Pancreas (tissue), 10 donors: ENCODE measurements around the gene AACS. TPM values are rescaled to one million over a fixed set of nuclear protein-coding genes. Genes with fewer than 3 reads are reported as not detected.

ENCODE experiments used
- ATAC-seq, 4 donors: fragments of 200-7000 bp; cut with Tn5 transposase; one replicate each; pipeline versions ENCODE4 v1.8.0 to v1.9.1; 2020; ENCODE audit warnings: mild to moderate bottlenecking in 4 of 4, moderate library complexity in 4 of 4
- DNase-seq, 6 donors: peaks; one replicate each; pipeline ENCODE4 v3.0.0-alpha.2; 2020
- FAIRE-seq: peaks from 2 replicates; lab custom pipeline; 2012; peaks lifted over from hg19 to GRCh38; lab: Jason Lieb, UNC
- H3K27ac ChIP-seq, 4 donors: fragments of 200-600 bp; sonication (generic); 1 replicate in 3 of 4; 2 replicates in 1 of 4; pipeline versions ENCODE4 v1.5.0 to v1.8.0; 2020
- H3K27me3 ChIP-seq, 4 donors: fragments of 200-600 bp; one replicate each; pipeline ENCODE4 v1.8.0; 2021
- H3K36me3 ChIP-seq, 3 donors: fragments of 200-600 bp; sonication (generic) in 1 of 3; one replicate each; pipeline versions ENCODE4 v1.5.0 to v1.8.0; 2020 to 2021
- H3K4me1 ChIP-seq, 3 donors: fragments of 200-600 bp; one replicate each; pipeline ENCODE4 v1.8.0; 2021
- H3K4me3 ChIP-seq, 4 donors: fragments of 200-600 bp; sonication (generic) in 2 of 4; one replicate each; pipeline versions ENCODE4 v1.5.0 to v1.8.0; 2020 to 2021
- H3K9me3 ChIP-seq, 4 donors: fragments of 200-600 bp; one replicate each; pipeline ENCODE4 v1.8.0; 2021
- WGBS, 2 donors: extraction: QIAGEN DNeasy Blood & Tissue Kit; methylation state at CpG; one replicate each; pipeline ENCODE4 v1.1.7; 2013; 5-methylcytosine and 5-hydroxymethylcytosine counted together
- intact Hi-C, 3 donors: fragments of 100-400 bp; cut with DNase I; formaldehyde crosslinking; loops; one replicate each; pipeline versions ENCODE4 v1.11.1 to v1.14.2; 2022
- polyA plus RNA-seq, 2 donors: library from polyadenylated mRNA; stranded (reverse); fragments of 200-250 nt; gene quantifications; one replicate each; pipeline ENCODE4 v1.2.3, GENCODE V29; 2013
- total RNA-seq, 6 donors: library from RNA; stranded (reverse); fragmentation: NEBNext Ultra II Directional in 4 of 6; extraction: Animal tissue kit (Norgen Biotek cat#: 25700) in 4 of 6; gene quantifications; one replicate each; pipeline versions ENCODE4 v1.2.1 to v1.2.4, GENCODE V29; 2021 to 2023
- TF ChIP-seq, protein P1 (sequence below), 4 donors: fragments of 200-600 bp; sonication (generic) in 3 of 4; IDR thresholded peaks; one replicate each; pipeline versions ENCODE4 v1.5.0 to v1.8.0; 2021; ENCODE audit warnings: antibody characterized with exemption in 4 of 4
- donor health status: healthy with polysubstance abuse.
- donor health status: DM: no; HTN: no; CAD: no; lungs with moderate emphysema.
- donor health status: DM: no; HTN: no; CAD: no.
- donor health status: control.
- donor health status: control.
- donor health status: Bipolar disorder and iron deficiency.
- donor health status: DM: yes; HTN: yes; CAD: no.
- donor health status: DM: no; HTN: no; CAD: no.
- donor health status: DM: no; HTN: no; CAD: no.
- donor health status: DM: yes; HTN: yes; CAD: no.

Gene AACS
- total and polyA plus RNA-seq, 8 donors: 11.0 to 21.4 (median 15.5) TPM

DNA sequence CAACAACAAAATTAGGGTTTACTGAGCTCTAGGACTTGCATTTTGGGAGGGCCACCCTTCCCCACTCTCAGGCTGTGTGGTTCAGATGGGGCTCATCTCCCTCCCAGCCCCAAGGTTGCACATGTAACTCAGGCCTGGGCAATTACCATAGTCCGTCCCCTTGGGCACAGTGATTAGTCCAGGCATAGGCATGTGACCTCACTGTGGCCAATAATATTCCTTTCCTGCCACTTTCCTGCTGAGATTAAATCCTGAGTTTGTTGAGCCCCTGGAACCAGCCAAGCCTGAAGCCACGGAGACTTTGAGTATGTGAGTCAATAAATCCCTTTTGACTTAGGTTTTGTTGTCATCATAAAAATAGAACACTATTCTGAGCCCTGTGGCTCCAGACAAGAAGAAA, 113.0 kb downstream of the AACS start:
- FAIRE-seq: no peak

DNA sequence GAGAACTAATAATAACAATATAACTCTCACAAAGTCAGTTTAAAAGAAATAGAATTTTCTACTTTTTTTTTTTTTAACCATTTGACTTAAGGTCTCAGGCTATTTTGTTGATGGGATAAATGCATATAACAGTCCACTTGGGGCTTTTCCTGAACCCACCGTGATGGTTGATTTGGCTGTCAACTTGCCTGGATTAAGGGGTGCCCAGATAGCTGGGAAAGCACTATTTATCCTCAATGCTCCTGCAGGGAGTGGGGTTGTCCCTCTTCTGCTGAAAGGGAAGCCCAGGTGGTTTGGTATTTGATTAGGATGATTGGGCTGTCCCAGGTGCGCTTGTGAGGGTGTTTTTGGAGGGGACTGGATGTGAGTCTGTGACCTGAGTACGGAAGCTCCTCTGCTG, 114.9 kb downstream of the AACS start:
- no peak for DNase-seq
- FAIRE-seq: no peak
- intact Hi-C loops: loop anchor here in 2 of 3 donors (5.0 to 10.0 kb wide), 2 partner anchors 225 to 227 kb away; no protein-coding TSS in a partner anchor
- Histone ChIP-seq H3K27ac (no peak overlapping the region), H3K9me3 (no peaks in the 10 kb centered on the region), H3K4me3 (no peak overlapping the region), H3K27me3 (peaks cover 0 to 11% (median 4%) of the 10 kb centered on the region in 4 donors), H3K4me1 (no peaks in the 10 kb centered on the region), H3K36me3 (no peaks in the 10 kb centered on the region)
- no peak for ATAC-seq
- TF ChIP-seq, protein P1, sequence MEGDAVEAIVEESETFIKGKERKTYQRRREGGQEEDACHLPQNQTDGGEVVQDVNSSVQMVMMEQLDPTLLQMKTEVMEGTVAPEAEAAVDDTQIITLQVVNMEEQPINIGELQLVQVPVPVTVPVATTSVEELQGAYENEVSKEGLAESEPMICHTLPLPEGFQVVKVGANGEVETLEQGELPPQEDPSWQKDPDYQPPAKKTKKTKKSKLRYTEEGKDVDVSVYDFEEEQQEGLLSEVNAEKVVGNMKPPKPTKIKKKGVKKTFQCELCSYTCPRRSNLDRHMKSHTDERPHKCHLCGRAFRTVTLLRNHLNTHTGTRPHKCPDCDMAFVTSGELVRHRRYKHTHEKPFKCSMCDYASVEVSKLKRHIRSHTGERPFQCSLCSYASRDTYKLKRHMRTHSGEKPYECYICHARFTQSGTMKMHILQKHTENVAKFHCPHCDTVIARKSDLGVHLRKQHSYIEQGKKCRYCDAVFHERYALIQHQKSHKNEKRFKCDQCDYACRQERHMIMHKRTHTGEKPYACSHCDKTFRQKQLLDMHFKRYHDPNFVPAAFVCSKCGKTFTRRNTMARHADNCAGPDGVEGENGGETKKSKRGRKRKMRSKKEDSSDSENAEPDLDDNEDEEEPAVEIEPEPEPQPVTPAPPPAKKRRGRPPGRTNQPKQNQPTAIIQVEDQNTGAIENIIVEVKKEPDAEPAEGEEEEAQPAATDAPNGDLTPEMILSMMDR (IDR thresholded peaks at IDR 0.05): no peak
- 55 to 61% methylated on average over 3 of the region's 3 CpGs for WGBS, 2 donors

More for the DNA sequence above, 113.0 kb downstream of the AACS start:
- WGBS, 2 donors: 58 to 77% methylated on average over 2 of the region's 2 CpGs
- TF ChIP-seq, protein P1 (IDR thresholded peaks at IDR 0.05): no peak
- intact Hi-C loops: no loop called here
- DNase-seq: no peak
- Histone ChIP-seq H3K4me1 (no peaks in the 10 kb centered on the region), H3K4me3 (no peak overlapping the region), H3K9me3 (no peaks in the 10 kb centered on the region), H3K36me3 (no peaks in the 10 kb centered on the region), H3K27ac (no peak overlapping the region), H3K27me3 (peaks cover 0 to 11% (median 4%) of the 10 kb centered on the region in 4 donors)
- no peak for ATAC-seq

DNA sequence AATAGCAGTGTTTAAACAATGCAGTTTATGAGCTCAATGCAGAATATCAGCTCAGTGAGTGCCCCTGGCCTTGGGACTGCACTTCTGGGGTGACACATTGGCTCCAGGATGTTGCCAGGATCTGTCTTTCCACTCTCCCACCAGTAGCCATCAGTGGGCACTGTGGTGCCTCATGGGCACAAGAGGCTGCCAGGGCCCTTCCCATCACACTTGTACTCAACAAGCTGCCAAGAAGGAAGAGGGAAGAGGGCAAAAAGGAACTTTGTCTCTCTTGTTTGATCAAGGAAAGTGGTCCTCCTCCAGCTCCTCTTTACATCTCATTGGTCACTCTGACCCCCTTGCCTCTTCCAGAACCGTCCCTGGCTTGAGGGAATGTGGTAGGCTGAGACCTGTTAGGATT, 115.9 kb downstream of the AACS start:
- no peaks in the 10 kb centered on the region for H3K9me3 ChIP-seq
- TF ChIP-seq, protein P1 (IDR thresholded peaks at IDR 0.05): no peak
- no peak overlapping the region for H3K27ac ChIP-seq
- H3K4me1 ChIP-seq: no peaks in the 10 kb centered on the region
- WGBS, 2 donors: 73 to 87% methylated on average over 1 of the region's 1 CpG
- intact Hi-C loops: loop anchor here in 2 of 3 donors (5.0 to 10.0 kb wide), 2 partner anchors 224 to 226 kb away; no protein-coding TSS in a partner anchor
- ATAC-seq (no peak), DNase-seq (no peak), FAIRE-seq (no peak)
- H3K27me3 ChIP-seq: peaks cover 0 to 11% (median 4%) of the 10 kb centered on the region in 4 donors
- H3K4me3 ChIP-seq: no peak overlapping the region
- no peaks in the 10 kb centered on the region for H3K36me3 ChIP-seq

DNA sequence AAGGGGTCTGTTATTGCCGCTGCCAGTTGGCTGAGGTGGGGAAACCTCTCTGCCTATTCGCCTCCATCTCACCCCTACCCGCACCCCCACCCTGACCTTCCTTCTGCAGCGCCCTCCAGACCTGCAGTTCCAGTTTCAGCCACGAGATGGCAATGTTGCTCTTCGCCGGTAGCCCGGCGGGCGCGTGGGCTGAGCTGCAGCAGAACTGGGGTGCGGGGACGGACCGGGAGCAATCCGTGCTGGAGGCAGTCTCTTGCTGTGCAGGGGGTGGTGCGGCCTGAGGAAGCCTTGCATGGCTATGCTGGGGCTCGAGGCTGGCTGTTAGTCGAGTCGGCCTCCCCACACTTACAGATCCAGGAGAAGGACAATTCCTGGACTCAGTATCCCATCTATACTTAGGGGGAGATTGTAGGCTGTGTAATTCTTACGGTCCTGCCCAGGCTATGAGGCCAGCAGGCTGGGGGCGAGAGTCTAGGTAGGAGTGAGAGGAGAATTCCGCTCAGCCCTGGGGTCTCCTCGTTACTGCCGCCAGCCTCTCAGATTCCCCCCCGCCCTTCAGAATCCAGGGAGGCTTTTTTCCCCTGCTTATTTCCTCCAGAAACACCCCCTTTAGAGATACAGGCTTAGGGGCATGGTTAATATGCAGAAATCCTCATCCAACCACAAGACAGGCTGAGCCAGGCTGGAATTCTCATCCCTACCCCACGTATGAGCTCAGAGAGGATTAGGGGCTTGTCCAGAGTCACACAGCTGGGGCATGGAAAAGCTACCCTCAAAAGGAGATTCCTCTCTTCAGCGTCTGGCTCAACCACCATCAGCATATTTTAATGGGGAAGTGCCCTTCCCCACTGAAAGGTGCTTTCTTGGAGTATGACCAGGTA, 118.2 kb downstream of the AACS start:
- peak; percentile 82 to 87 (median 87) for ATAC-seq
- Histone ChIP-seq H3K27ac (no peak overlapping the region), H3K4me1 (peaks cover 0 to 5% (median 4%) of the 10 kb centered on the region in 3 donors), H3K27me3 (peaks cover 0 to 12% (median 4%) of the 10 kb centered on the region in 4 donors), H3K36me3 (no peaks in the 10 kb centered on the region), H3K4me3 (no peak overlapping the region), H3K9me3 (no peaks in the 10 kb centered on the region)
- FAIRE-seq: no peak
- intact Hi-C loops: loop anchor here in 2 of 3 donors (5.0 to 10.0 kb wide), 2 partner anchors 221 to 224 kb away; no protein-coding TSS in a partner anchor
- TF ChIP-seq, protein P1 (IDR thresholded peaks at IDR 0.05): peak; percentile 94 to 99 (median 97)
- peak; percentile 58 to 96 (median 81) for DNase-seq
- WGBS, 2 donors: 6% methylated on average over 27 of the region's 27 CpGs
